Erythroblast (primary cell): ENCODE data around the gene ANKZF1.

Source experiments
- GATA1 ChIP-seq: IDR thresholded peaks from 2 replicates; pipeline ENCODE4 v1.6.1; 2011; ENCODE audit warnings: low read depth, mild to moderate bottlenecking, control low read depth, low read length, moderate library complexity
- POLR2A ChIP-seq: IDR thresholded peaks from 2 replicates; pipeline ENCODE4 v1.6.1; 2011; ENCODE audit warnings: mild to moderate bottlenecking, low read length

- peak; percentile 19 for TF ChIP-seq POLR2A
- TF ChIP-seq GATA1: no peak
Measured at GRCh38 chr2:219207134-219207883, 22.3 kb upstream of the ANKZF1 start.
